ENCODE measurements around the gene SLC25A45.
A peak's percentile ranks its signal among the peaks of the same experiment; 100 is the strongest.

The SLC25A45 gene

DNA sequence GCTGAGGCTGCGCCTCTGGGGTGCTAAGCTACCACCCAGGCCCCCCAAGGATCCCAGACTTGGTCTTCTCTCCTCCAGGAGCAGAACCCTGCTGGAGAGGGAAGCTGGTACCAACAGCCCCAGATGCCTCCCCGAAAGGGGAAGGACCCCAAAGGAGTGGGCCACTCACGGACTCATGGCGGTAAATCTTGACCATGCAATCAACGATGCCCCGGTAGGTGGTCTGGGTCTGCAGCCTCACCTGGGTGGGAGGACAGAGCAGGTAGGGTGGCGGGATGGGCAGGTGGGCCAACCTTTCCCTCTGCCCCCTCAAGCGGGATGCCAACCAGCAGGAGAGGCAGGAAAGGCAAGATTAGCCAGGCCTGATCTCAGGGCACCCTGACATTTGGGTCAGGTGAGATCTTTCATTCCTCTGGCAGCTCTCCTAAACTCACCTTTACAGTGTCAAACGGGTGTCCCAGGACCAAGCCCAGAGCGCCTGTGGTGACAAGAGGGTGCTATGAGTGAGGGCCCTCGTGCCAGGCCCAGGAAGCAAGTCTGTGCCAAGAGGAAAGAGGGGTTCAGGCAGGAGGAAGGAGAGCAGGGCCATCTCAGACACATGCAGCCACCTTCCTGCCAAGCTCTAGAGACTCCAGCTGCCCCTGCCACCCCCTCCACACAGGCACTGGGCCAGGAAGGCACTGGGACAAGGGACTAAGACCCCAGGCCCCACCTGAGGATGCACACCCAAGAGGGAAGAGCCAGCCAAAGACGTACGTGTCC, 2.6 kb downstream of the SLC25A45 start:
- TF ChIP-seq, protein P1, sequence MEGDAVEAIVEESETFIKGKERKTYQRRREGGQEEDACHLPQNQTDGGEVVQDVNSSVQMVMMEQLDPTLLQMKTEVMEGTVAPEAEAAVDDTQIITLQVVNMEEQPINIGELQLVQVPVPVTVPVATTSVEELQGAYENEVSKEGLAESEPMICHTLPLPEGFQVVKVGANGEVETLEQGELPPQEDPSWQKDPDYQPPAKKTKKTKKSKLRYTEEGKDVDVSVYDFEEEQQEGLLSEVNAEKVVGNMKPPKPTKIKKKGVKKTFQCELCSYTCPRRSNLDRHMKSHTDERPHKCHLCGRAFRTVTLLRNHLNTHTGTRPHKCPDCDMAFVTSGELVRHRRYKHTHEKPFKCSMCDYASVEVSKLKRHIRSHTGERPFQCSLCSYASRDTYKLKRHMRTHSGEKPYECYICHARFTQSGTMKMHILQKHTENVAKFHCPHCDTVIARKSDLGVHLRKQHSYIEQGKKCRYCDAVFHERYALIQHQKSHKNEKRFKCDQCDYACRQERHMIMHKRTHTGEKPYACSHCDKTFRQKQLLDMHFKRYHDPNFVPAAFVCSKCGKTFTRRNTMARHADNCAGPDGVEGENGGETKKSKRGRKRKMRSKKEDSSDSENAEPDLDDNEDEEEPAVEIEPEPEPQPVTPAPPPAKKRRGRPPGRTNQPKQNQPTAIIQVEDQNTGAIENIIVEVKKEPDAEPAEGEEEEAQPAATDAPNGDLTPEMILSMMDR (IDR thresholded peaks at IDR 0.05; ENCODE audit: low read depth, low read length) = no peak
- TF ChIP-seq, protein P2, sequence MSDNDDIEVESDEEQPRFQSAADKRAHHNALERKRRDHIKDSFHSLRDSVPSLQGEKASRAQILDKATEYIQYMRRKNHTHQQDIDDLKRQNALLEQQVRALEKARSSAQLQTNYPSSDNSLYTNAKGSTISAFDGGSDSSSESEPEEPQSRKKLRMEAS (IDR thresholded peaks at IDR 0.05; ENCODE audit: low read depth, low read length) = no peak
- TF ChIP-seq POLR2A (IDR thresholded peaks at IDR 0.05; ENCODE audit: extremely low read depth, insufficient read length) = no peak
- no peak for TF ChIP-seq MYC (IDR thresholded peaks at IDR 0.05; ENCODE audit: low read depth, low read length)
- no peak overlapping the region for H3K4me3 ChIP-seq (ENCODE audit: low read depth, low read length)
- DNase-seq (ENCODE audit: low read depth) = no peak

DNA sequence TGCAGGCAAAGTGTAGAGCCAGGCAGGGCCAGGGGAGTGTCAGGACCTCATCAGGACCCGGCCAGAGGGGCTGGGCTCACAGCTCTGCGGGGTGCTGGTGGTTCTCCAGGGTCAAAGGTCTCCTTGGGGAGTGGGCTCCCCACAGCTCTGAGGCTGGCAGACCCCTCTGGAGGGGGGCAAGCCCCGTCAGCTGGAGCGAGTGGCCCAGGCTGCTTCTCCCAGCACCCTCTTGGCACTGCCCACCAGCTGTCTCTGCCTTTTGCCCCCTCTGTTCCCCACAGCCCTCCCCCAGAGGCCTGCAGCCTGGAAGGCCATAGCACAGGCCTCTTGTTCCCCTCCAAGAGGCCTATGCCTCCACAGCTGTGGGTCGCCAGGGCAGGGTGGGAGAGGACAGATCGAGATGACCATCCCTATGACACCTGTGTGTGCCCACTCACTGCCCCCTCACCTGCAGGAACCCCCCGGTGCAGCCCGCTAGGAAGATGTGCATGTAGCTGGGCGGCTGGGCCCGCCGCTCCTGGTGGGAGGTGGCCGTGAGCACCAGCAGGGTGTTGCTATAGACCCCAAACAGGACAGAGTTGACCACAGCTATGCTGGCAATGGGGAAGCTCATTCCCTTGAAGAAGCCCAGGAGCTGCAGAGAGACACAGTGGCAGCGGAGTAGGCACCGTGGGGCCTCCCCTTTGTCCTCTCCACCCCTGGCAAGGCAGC, 3.4 kb downstream of the SLC25A45 start:
- no peak for DNase-seq (ENCODE audit: low read depth)
- H3K4me3 ChIP-seq (ENCODE audit: low read depth, low read length) = no peak overlapping the region
- TF ChIP-seq POLR2A (IDR thresholded peaks at IDR 0.05; ENCODE audit: extremely low read depth, insufficient read length) = no peak

DNA sequence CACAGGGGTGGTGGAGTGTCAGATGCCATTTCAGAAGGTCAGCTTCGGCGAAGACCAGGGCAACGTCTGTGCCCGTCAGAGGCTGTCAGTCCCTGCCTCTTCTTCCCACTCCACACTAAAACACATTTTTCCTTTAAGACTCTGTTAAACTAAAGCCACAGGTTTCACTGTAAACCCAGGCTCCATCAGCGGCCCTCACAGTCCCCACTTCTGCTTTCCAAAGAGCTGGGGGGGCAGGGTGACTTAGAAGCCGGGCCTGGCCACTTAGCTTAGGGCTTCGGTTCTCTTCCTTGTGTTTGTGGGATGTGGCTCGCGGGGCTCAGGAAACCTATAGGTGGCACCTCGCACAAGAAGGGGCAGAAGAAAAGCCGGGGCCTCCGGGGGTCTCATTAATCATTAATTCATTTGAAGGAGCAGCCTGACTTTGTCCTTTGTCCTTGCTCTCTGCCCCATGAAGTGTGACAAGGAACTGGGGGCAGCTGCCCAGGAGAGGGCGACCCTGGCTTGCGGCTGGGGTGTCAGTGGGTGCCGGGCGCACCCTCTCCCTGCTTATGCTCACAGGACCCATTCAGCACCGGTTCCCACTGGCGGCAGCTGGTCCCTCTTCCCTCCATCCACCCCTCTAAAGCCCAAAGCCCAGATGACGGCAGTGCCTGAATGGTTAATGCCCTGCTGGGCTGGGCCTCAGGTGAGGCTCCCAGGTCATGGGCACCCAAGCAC, 4.1 kb downstream of the SLC25A45 start:
- TF ChIP-seq POLR2A (IDR thresholded peaks at IDR 0.05; ENCODE audit: extremely low read depth, insufficient read length) (no peak), MYC (IDR thresholded peaks at IDR 0.05; ENCODE audit: low read depth, low read length) (no peak)
- TF ChIP-seq, protein P1 (IDR thresholded peaks at IDR 0.05; ENCODE audit: low read depth, low read length) = peak; percentile 30
- TF ChIP-seq, protein P2 (IDR thresholded peaks at IDR 0.05; ENCODE audit: low read depth, low read length) = 0 out of 2 replicates have a peak, but pooled peaks have one; percentile 6
- peak; percentile 83 for DNase-seq (ENCODE audit: low read depth)
- no peak overlapping the region for H3K4me3 ChIP-seq (ENCODE audit: low read depth, low read length)

DNA sequence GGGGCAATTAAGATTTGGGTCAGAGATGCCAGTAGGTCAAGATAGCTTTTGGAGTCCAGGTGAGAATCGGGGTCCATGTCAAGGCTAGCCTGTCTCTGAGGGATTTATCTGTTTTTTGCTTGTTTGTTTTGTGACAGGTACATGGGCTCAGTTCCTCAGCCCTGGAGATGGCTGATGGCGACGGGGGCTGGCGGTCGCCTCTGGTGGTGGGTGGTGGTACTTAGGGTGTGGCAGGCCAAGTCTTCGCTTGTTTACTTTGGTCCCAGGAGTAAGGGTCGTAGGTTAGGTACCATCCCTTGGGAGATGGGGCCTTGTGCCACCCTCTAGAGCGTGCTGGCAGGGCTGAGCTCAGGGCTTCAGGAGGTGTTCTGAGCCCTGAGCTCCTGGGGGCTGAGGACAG, 4.7 kb downstream of the SLC25A45 start:
- TF ChIP-seq MYC (IDR thresholded peaks at IDR 0.05; ENCODE audit: low read depth, low read length) = no peak
- TF ChIP-seq POLR2A (IDR thresholded peaks at IDR 0.05; ENCODE audit: extremely low read depth, insufficient read length) = no peak
- TF ChIP-seq, protein P2 (IDR thresholded peaks at IDR 0.05; ENCODE audit: low read depth, low read length) = no peak
- TF ChIP-seq, protein P1 (IDR thresholded peaks at IDR 0.05; ENCODE audit: low read depth, low read length) = no peak
- H3K4me3 ChIP-seq (ENCODE audit: low read depth, low read length) = no peak overlapping the region
- DNase-seq (ENCODE audit: low read depth) = no peak

DNA sequence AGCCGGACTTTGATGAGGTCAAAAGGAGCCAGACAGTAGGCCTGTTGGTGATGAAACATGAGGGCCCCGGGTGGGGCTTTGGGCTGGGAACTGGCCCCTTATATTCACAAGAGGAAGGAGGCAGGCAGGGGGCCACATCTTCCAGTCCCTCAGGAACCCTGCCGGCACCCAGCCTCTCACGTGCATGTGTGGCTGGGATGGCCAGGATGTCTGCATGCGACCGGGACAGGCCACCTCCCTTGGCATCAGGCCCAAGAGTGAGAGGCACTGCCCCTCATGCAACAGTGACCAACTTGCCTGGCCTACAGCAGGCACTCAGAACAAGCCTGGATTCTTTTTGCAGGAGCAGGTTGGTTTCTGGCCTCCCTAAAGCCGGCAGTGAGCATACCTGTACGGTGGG, 5.4 kb downstream of the SLC25A45 start:
- TF ChIP-seq POLR2A (IDR thresholded peaks at IDR 0.05; ENCODE audit: extremely low read depth, insufficient read length) = no peak
- TF ChIP-seq MYC (IDR thresholded peaks at IDR 0.05; ENCODE audit: low read depth, low read length) = no peak
- TF ChIP-seq, protein P1 (IDR thresholded peaks at IDR 0.05; ENCODE audit: low read depth, low read length) = no peak
- TF ChIP-seq, protein P2 (IDR thresholded peaks at IDR 0.05; ENCODE audit: low read depth, low read length) = no peak
- DNase-seq (ENCODE audit: low read depth) = no peak
- H3K4me3 ChIP-seq (ENCODE audit: low read depth, low read length) = no peak overlapping the region

All from NB4 (cell line).